Peyer's patch (tissue), 4 donors: ENCODE measurements around the gene OCA2.

Experiments used
- POLR2A ChIP-seq, 2 donors: fragments of 450-650 bp; IDR thresholded peaks; one replicate each; pipeline ENCODE4 v1.5.1; 2017; ENCODE audit warnings: antibody characterized with exemption in 2 of 2, mild to moderate bottlenecking in 2 of 2, moderate library complexity in 2 of 2
- TF ChIP-seq, protein P1 (sequence below), 6 experiments: fragments of 450-650 bp in 4 of 6; fragments of 200-600 bp in 2 of 6; sonication (generic) in 1 of 6; IDR thresholded peaks; one replicate each; pipeline ENCODE4 v1.5.1; 2017 to 2019; ENCODE audit warnings: antibody characterized with exemption in 6 of 6, mild to moderate bottlenecking in 3 of 6, moderate library complexity in 1 of 6

DNA sequence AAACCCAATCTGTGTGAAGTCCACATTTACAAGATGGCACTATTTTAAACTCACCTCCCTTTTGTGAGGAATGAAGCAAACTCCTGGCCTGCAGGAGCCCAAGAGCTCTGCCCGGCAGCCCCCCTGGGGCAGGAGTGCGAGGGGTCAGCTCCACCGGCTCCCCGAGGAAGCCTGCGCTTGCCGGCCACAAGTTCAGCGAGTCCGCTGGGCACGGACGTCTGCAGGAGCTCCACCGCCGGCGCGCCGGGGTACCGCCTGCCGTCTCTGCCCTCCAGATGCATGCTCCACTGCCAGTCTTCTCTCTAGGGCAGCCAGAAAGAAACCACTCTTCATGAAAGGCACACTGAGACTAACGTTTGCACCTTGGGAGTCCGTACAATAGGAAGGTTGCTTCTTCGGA lies 17.5 kb downstream of the OCA2 start:
- TF ChIP-seq, protein P1, sequence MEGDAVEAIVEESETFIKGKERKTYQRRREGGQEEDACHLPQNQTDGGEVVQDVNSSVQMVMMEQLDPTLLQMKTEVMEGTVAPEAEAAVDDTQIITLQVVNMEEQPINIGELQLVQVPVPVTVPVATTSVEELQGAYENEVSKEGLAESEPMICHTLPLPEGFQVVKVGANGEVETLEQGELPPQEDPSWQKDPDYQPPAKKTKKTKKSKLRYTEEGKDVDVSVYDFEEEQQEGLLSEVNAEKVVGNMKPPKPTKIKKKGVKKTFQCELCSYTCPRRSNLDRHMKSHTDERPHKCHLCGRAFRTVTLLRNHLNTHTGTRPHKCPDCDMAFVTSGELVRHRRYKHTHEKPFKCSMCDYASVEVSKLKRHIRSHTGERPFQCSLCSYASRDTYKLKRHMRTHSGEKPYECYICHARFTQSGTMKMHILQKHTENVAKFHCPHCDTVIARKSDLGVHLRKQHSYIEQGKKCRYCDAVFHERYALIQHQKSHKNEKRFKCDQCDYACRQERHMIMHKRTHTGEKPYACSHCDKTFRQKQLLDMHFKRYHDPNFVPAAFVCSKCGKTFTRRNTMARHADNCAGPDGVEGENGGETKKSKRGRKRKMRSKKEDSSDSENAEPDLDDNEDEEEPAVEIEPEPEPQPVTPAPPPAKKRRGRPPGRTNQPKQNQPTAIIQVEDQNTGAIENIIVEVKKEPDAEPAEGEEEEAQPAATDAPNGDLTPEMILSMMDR (IDR thresholded peaks at IDR 0.05) = no peak
- TF ChIP-seq POLR2A (IDR thresholded peaks at IDR 0.05) = no peak
